GM23248 (cell line): ENCODE results near the gene CCDC146. TPM values are rescaled to one million over a fixed set of nuclear protein-coding genes. Genes with fewer than 3 reads are reported as not detected.

Experiments used
- DNase-seq: peaks from one replicate; pipeline ENCODE4 v3.0.0-alpha.2; 2015
- H2AFZ ChIP-seq: fragments of 200-600 bp; sonication (generic); 2 replicates; pipeline ENCODE4 v1.6.1; 2016; ENCODE audit warnings: antibody characterized with exemption
- H3F3A ChIP-seq: fragments of 200-600 bp; sonication (generic); 2 replicates; pipeline ENCODE4 v1.6.1; 2016; ENCODE audit warnings: mild to moderate bottlenecking, antibody characterized with exemption, mixed run types; ENCODE audit not compliant: insufficient read depth
- H3K27ac ChIP-seq: fragments of 200-600 bp; sonication (generic); 2 replicates; pipeline ENCODE4 v1.5.1; 2016; ENCODE audit warnings: mild to moderate bottlenecking
- H3K27me3 ChIP-seq: fragments of 200-600 bp; sonication (generic); replicated peaks from 2 replicates; pipeline ENCODE4 v1.6.1; 2016; ENCODE audit warnings: mild to moderate bottlenecking; ENCODE audit not compliant: insufficient read depth
- H3K36me3 ChIP-seq: fragments of 200-600 bp; sonication (generic); 2 replicates; pipeline ENCODE4 v1.6.1; 2016; ENCODE audit warnings: low read depth, mild to moderate bottlenecking
- H3K4me1 ChIP-seq: fragments of 200-600 bp; sonication (generic); 2 replicates; pipeline ENCODE4 v1.6.1; 2016; ENCODE audit warnings: mild to moderate bottlenecking; ENCODE audit not compliant: insufficient read depth
- H3K4me2 ChIP-seq: fragments of 200-600 bp; sonication (generic); one replicate; pipeline ENCODE4 v1.6.1; 2016; ENCODE audit warnings: mild to moderate bottlenecking; ENCODE audit not compliant: unreplicated experiment
- H3K4me3 ChIP-seq: fragments of 200-600 bp; sonication (generic); 2 replicates; pipeline ENCODE4 v1.5.1; 2016; ENCODE audit warnings: mild to moderate bottlenecking
- H3K79me2 ChIP-seq: fragments of 200-600 bp; sonication (generic); 2 replicates; pipeline ENCODE4 v1.6.1; 2016; ENCODE audit warnings: mild to moderate bottlenecking; ENCODE audit not compliant: insufficient read depth
- H3K9ac ChIP-seq: fragments of 200-600 bp; sonication (generic); 2 replicates; pipeline ENCODE4 v1.6.1; 2016; ENCODE audit warnings: mild to moderate bottlenecking
- H3K9me2 ChIP-seq: fragments of 200-600 bp; sonication (generic); 2 replicates; pipeline ENCODE4 v1.6.1; 2016; ENCODE audit warnings: mixed run types, mild to moderate bottlenecking, moderate library complexity; ENCODE audit not compliant: insufficient read depth
- H3K9me3 ChIP-seq: fragments of 200-600 bp; sonication (generic); one replicate; pipeline ENCODE4 v1.6.1; 2017; ENCODE audit warnings: low read depth
- H4K20me1 ChIP-seq: fragments of 200-600 bp; sonication (generic); 2 replicates; pipeline ENCODE4 v1.6.0; 2016; ENCODE audit not compliant: insufficient read depth
- EZH2 ChIP-seq: fragments of 200-600 bp; sonication (generic); IDR thresholded peaks from 2 replicates; pipeline ENCODE4 v1.6.1; 2018; ENCODE audit warnings: antibody characterized with exemption, mild to moderate bottlenecking; ENCODE audit not compliant: insufficient read depth, poor library complexity, severe bottlenecking
- EZH2phosphoT487 ChIP-seq: fragments of 200-600 bp; sonication (generic); IDR thresholded peaks from 2 replicates; pipeline ENCODE4 v1.6.1; 2018; ENCODE audit warnings: antibody characterized with exemption, moderate library complexity, mild to moderate bottlenecking, low read depth; ENCODE audit not compliant: insufficient read depth
- WGBS, 2 experiments: methylation state at CpG; one replicate each; pipeline ENCODE4 v1.1.6; 2015 to 2017; ENCODE audit warnings: low lambda C conversion rate in 2 of 2, low coverage in 1 of 2; ENCODE audit errors: missing lambda C conversion rate in 2 of 2; 5-methylcytosine and 5-hydroxymethylcytosine counted together
- in situ Hi-C: fragments of 300-500 bp; cut with MboI; formaldehyde crosslinking; loops from 2 replicates; pipeline ENCODE4 v1.15.0; 2020
- polyA plus RNA-seq: library from polyadenylated mRNA; unstranded; fragments of >200 nt; fragmentation: Nextera tagmentation; extraction: Ambion mirVana; gene quantifications from 2 replicates; pipeline ENCODE4 v1.2.1, GENCODE V29; 2016
- total RNA-seq: library from RNA; depleted of rRNA; stranded (reverse); fragments of >200 nt; shearing (Covaris generic); gene quantifications from 2 replicates; pipeline ENCODE4 v1.2.3, GENCODE V29; 2014

Gene CCDC146
- total and polyA plus RNA-seq, 2 experiments from 2014 or later: 0.32 to 0.78 TPM

DNA sequence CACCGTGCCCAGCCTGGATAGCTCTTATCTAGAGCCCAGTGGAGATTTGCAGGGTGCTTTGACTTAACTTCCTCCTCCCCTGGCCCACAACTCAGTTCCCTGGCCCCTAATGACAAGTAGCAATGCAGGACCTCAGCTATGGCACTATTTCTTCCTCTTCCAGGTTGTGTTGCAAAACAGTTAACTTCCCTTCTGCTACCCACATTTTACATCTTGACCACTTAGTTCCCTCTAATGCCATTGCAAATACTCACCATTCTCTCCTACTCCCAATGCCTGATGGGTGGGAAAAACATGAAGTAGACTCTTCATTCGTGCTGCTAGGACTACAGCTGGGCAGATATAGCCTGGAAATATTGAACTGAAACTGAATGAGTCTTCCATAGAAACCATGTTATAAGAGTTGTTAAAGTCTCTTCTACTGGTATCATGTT, 116.3 kb downstream of the CCDC146 start:
- no peak overlapping the region for H2AFZ ChIP-seq
- TF ChIP-seq EZH2phosphoT487: no peak
- TF ChIP-seq EZH2: no peak
- H3K27me3 ChIP-seq: no peaks in the 10 kb centered on the region
- no peak overlapping the region for H3K9ac ChIP-seq
- no peaks in the 10 kb centered on the region for H3K9me3 ChIP-seq
- H3K27ac ChIP-seq: no peak overlapping the region
- in situ Hi-C loops: no loop called here
- no peaks in the 10 kb centered on the region for H4K20me1 ChIP-seq
- WGBS, 2 experiments: 81 to 93% methylated on average over 2 of the region's 2 CpGs
- H3K4me1 ChIP-seq: peaks cover 23% of the 10 kb centered on the region
- H3K4me2 ChIP-seq: no peak overlapping the region
- H3F3A ChIP-seq: 0 out of 2 replicates have a peak, but pooled peaks cover 3% of the 10 kb centered on the region
- H3K9me2 ChIP-seq: no peaks in the 10 kb centered on the region
- H3K36me3 ChIP-seq: no peaks in the 10 kb centered on the region
- no peak overlapping the region for H3K4me3 ChIP-seq
- DNase-seq: peak; percentile 9
- H3K79me2 ChIP-seq: no peaks in the 10 kb centered on the region

DNA sequence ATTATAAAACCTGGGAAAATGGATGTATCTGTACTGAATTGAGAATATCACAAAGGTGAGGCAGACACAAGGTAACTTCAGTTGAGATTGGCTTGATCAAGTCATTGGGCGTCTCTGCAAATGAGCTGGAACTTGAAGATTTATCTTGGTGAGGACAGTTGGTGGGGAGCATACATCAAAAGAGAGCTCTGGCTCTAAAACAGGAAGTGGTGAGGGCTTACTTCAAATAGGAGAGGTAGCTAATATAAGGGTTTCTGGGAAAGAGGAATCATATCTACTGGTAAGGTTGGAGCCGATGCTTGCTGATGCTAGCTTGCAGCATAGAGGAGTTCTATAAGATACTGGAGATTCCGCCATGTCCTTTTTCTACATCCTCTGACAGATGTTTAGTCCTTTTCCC, 117.1 kb downstream of the CCDC146 start:
- no peak for TF ChIP-seq EZH2
- no peak for TF ChIP-seq EZH2phosphoT487
- Histone ChIP-seq H3F3A (0 out of 2 replicates have a peak, but pooled peaks cover 3% of the 10 kb centered on the region), H3K4me1 (peaks cover 23% of the 10 kb centered on the region), H3K36me3 (no peaks in the 10 kb centered on the region), H3K9me3 (no peaks in the 10 kb centered on the region), H3K4me2 (no peak overlapping the region), H3K9ac (no peak overlapping the region), H3K9me2 (no peaks in the 10 kb centered on the region), H2AFZ (no peak overlapping the region), H3K27me3 (no peaks in the 10 kb centered on the region), H4K20me1 (no peaks in the 10 kb centered on the region), H3K4me3 (no peak overlapping the region), H3K79me2 (no peaks in the 10 kb centered on the region), H3K27ac (no peak overlapping the region)
- in situ Hi-C loops: no loop called here
- 98 to 99% methylated on average over 3 of the region's 3 CpGs for WGBS, 2 experiments
- DNase-seq: no peak

DNA sequence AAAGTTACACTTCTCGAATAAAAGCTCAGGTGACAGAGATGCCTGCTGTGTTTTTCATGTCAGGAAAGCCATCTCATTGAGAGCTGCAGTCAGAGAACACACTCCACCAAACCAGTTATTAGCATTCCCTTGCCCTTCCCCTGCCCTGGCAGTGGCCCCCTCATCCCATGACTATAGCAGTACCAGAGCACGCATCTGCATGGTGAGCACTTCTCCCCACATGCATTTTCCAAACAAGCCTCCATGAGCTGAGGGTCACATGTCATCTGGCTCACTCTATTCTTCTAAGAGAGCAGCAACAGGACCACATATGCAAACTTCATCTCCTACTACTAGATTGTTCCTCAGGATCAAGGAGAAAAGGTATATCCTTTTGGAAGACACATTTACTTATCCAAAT, 119.7 kb downstream of the CCDC146 start:
- in situ Hi-C loops: no loop called here
- no peaks in the 10 kb centered on the region for H3K79me2 ChIP-seq
- no peaks in the 10 kb centered on the region for H3K36me3 ChIP-seq
- H3K4me2 ChIP-seq: no peak overlapping the region
- H3K9ac ChIP-seq: no peak overlapping the region
- TF ChIP-seq EZH2 (no peak), EZH2phosphoT487 (no peak)
- no peaks in the 10 kb centered on the region for H3K9me2 ChIP-seq
- 86 to 88% methylated on average over 2 of the region's 2 CpGs for WGBS, 2 experiments
- H2AFZ ChIP-seq: no peak overlapping the region
- H3K27me3 ChIP-seq: no peaks in the 10 kb centered on the region
- no peak for DNase-seq
- H3K9me3 ChIP-seq: no peaks in the 10 kb centered on the region
- no peak overlapping the region for H3K27ac ChIP-seq
- H3K4me1 ChIP-seq: peaks cover 32% of the 10 kb centered on the region
- no peaks in the 10 kb centered on the region for H4K20me1 ChIP-seq
- no peak overlapping the region for H3K4me3 ChIP-seq
- peaks cover 7% of the 10 kb centered on the region for H3F3A ChIP-seq

DNA sequence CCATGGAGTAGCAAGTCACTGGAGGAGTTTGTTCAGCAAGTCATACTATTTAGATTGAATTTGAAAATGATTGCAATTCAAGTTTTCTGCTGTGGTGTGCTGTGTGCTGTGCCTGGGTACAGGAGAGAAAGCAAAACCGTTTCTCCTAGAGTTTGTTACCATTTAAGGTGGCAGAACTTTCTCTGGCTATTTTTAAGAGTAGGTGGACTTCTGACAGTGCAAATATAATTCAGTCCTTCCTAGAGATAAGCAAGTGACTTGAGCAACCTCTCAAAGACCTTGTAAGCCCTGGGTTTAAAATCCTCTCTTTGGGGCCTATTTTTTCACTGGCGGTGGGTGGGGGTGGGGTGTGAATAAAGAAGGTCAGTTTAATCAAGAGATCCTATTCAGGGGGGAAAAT, 120.1 kb downstream of the CCDC146 start:
- Histone ChIP-seq H3K4me3 (no peak overlapping the region), H3K4me2 (no peak overlapping the region), H3K4me1 (peaks cover 31% of the 10 kb centered on the region), H3K79me2 (no peaks in the 10 kb centered on the region), H3F3A (peaks cover 7% of the 10 kb centered on the region), H3K9ac (no peak overlapping the region), H4K20me1 (no peaks in the 10 kb centered on the region), H2AFZ (no peak overlapping the region), H3K36me3 (no peaks in the 10 kb centered on the region), H3K27me3 (no peaks in the 10 kb centered on the region), H3K9me3 (no peaks in the 10 kb centered on the region), H3K9me2 (no peaks in the 10 kb centered on the region), H3K27ac (no peak overlapping the region)
- in situ Hi-C loops: no loop called here
- no peak for DNase-seq
- WGBS, 2 experiments: 86 to 91% methylated on average over 2 of the region's 2 CpGs
- TF ChIP-seq EZH2phosphoT487: no peak
- TF ChIP-seq EZH2: no peak

DNA sequence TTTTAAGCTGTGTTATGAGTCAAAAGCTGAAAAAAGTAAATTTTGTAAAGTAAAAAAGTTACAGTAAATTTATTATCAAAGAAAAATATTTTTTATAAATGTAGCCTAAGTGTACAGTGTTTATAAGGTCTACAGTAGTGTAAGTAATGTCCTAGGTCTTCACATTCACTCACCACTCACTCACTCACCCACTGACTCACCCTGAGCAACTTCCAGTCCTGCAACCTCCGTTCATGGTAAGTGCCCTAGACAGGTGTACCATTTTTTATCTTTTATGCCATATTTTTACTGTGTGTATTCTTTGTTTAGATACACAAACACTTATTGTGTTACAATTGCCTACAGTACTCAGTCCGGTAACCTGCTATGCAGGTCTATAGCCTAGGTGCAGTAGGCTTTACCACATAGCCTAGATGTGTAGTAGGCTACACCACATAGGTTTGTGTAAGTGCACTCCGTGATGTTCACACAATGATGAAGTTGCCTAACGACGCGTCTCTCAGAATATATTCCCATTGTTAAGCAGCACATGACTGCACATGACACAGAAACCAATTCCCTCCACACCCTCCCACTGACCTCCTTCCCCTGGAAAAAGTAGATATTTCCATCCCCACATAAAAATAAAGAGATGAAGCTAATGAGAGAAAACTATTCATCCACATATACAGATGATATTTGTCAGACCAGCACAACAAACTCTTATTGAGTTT, 122.0 kb downstream of the CCDC146 start:
- no peak overlapping the region for H3K27ac ChIP-seq
- H2AFZ ChIP-seq: no peak overlapping the region
- peaks cover 4% of the 10 kb centered on the region for H3F3A ChIP-seq
- TF ChIP-seq EZH2phosphoT487: no peak
- TF ChIP-seq EZH2: no peak
- peaks cover 18% of the 10 kb centered on the region for H3K4me1 ChIP-seq
- H4K20me1 ChIP-seq: no peaks in the 10 kb centered on the region
- in situ Hi-C loops: no loop called here
- no peaks in the 10 kb centered on the region for H3K79me2 ChIP-seq
- no peaks in the 10 kb centered on the region for H3K36me3 ChIP-seq
- 52 to 64% methylated on average over 6 of the region's 6 CpGs for WGBS, 2 experiments
- H3K9me3 ChIP-seq: no peaks in the 10 kb centered on the region
- H3K9ac ChIP-seq: no peak overlapping the region
- no peaks in the 10 kb centered on the region for H3K27me3 ChIP-seq
- H3K4me3 ChIP-seq: no peak overlapping the region
- H3K4me2 ChIP-seq: no peak overlapping the region
- no peak for DNase-seq
- no peaks in the 10 kb centered on the region for H3K9me2 ChIP-seq
